Epithelial cell of alveolus of lung (primary cell): ENCODE data around the gene DNHD1. TPM values are rescaled to one million over a fixed set of nuclear protein-coding genes. Genes with fewer than 3 reads are reported as not detected.

Source experiments
- total RNA-seq: library from RNA; depleted of rRNA; stranded (reverse); fragments of >200 nt; gene quantifications from 2 replicates; pipeline ENCODE4 v1.2.1, GENCODE V29; 2015

The DNHD1 gene, protein sequence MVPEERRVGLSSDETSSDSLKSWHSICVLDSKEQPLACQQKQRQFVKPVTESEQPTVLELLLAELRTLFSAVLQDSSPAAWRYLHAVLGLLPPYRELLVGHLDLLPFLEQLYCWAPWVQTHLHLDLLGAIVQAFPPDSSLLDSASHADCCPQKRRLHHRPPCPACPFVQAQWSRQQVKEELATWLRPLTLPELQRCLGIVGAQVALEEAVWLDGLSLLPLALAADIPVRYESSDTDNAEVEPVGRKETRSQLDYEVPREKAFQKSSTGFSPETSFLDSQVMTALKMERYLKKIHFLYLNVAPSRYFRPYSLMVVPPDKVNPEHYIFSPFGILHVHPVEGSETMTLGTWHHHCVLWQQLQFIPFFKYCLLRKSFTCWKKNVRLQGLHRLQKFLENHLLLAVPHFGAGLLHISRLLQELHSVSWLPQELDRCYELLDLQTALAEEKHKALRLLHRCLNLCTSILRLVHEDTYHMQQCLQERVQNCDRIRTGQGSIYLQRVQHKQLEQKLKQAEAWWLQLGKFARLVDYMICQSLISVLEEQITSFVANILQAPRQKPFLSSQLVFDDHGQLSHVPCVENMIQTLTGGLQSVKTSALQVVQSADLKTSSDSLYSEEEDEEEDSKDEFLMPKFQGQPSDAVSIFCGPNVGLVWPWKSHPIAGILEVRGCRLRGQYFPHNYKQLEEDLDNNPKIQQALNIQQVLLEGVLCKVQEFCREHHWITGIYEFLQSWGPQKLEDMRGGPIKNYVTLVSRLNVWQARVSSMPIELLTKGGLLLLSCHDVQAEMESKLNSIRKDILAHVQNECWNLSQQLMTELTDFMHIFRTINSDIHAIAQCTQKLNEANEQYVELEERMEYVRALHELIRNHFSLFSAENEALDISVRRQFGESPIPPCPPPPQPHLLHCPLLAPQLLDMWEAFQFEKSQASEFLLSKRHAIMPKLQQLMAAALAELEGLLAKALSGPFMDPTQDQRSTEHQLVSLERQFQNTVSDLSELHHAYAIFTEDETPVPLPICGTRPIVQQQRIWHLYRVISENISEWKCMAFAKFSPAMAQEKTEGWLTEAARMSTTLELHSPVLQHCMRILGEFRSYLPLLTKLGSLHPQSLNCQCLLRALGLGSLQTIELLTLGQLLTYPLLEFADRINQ (N-terminal part only)
- total RNA-seq: 1.3 and 6.2 TPM in 2 replicates

DNA sequence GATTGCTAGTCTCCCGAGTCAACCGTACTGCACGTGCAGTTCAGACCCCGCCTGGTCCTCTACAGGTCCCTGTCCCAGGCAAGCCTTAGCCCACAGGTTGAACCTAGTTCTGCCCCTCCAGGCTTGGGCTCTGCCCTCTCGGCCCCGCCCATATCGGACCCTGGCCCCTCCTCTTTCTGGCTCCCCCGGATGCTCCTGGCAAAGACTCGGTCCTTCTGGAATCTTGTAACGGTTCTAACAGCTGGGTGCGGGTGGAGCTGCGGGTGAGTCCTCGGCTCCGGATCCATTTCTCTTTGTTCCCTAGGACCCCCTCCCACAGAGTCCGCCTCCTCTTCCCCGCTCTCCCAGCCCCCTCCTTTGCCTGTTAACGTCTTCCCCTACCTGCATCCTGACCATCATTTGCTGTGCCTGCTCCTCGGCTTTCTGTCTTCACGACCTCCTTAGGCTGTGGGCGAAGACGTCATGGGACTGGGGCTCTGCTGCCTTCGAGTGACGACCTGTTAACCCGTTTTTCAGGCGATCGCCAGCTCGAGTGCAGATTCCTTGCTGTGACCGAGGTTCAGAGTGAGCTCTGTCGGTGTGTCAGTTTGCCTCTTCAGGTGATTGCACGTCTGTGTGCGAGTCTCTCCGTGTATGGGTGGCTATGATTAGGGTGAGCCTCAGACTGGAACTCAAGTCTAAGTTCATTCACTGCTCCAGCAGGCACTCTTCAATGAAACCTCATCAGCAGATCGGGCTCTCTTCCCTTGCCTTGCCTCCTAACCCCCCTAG lies at the start of gene DNHD1:
Gene DNHD1 (plus strand): TSS at position 212 of the 771 bp plus-strand sequence. CDS start 936 bp downstream, outside the sequence.

DNA sequence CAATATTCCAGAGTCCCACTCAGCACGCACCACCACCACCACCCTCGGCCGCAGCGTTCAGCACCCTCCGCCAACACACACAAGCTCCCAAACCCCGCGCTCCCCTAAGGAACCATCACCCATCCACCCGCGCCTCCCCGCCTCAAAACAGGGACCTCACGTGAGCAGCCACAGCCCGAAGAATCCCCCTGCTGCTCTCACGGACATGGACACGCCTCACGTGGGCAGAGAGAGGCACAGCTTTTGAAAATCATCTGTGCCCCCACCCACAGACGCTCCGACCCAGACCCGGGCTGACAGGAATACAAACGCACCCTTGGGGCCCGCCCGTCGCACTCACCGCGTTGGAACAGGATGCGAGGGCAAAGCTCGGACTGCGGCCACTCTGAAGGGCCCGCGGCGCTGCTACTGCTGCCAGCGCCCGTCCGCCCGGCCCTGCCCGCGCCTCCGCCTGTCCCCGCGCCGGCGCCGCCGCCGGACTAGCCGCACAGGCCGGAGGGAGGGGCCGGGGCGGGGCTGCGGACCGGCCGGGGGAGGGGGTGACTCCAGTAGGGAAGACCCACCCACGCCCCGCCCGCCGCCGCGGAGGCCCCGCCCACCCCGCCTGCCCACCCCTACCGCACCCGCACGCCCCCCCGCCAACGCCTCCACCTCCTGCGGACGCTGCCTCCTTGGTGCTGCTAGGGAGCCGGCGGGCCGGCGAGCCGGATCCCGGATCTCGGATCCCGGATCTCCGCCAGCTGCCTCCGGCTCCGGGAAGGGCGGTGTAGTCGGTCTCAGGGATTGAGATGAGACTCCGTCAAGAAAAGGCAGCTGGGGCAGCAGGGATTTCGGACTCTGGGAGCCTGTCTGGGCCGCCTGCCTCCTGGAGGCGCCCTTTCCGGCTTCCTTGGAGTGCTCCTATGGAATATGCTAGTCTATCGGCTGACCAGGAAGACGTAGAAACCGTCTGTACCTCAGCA lies 23.3 kb upstream of the DNHD1 start, which contains the start of gene TRIM3:
Gene TRIM3 (minus strand): TSS at position 491 of the 962 bp plus-strand sequence. CDS start 8,246 bp downstream, outside the sequence.

DNA sequence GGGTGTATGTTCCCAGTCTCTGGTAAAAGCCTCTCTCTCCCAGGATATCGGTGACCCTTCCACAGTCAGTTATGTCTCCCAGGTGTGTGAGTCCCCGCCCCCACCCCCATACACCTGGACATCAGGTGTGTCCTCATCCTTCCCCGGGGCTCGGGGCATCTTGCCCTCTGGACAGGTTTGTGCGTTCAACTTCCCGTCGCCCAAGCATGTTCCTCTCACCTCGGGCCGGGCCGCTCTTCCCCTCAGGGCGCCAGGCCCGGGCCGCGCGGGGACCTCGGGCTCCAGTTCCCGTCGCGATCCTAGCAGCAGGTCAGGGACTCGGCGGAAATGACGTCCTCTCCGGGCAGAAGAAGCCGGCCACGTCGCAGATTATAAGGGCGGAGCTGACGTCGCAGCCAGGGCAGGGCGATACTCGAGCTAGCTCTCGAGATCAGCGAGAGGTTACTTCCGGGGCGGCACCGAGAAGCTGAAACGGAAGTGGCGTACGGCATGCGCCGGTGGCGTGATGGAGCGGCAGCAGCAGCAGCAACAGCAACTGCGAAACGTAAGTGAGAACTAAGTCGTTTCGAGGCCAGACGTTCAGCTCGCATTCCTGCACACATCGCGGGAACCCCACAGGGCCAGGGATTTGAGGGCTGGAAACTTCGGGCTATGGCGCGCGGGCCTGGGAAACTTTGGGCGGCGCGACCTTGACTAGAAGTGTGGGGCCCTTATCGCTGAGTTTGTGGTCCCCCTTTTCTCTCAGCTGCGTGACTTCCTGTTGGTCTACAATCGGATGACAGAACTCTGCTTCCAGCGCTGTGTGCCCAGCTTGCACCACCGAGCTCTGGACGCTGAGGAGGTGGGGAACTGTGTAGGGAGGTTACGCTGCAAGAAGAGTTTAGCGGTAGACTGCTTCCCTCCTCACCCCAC lies 15.8 kb upstream of the DNHD1 start, which contains the start of the genes ARFIP2 and TIMM10B:
Gene ARFIP2 (minus strand): TSS at position 320 of the 912 bp plus-strand sequence. CDS start 910 bp downstream, outside the sequence.
Gene TIMM10B (plus strand): TSS at position 490 of the 912 bp plus-strand sequence. CDS start 16 bp downstream, at position 506.

GRCh38 chr11:6603287-6604080 lies 106.4 kb downstream of the DNHD1 start, which contains the start of the genes ILK and RRP8:
TSS of gene ILK (plus strand) at chr11:6603774. CDS start at chr11:6604272, 498 bp downstream.
TSS of gene RRP8 (minus strand) at chr11:6603616. CDS start at chr11:6603502, 114 bp downstream.

GRCh38 chr11:6612213-6613041 lies 115.3 kb downstream of the DNHD1 start, which contains the start of gene TAF10:
TSS of gene TAF10 (minus strand) at chr11:6612216. CDS start at chr11:6612189, 27 bp downstream.

DNA sequence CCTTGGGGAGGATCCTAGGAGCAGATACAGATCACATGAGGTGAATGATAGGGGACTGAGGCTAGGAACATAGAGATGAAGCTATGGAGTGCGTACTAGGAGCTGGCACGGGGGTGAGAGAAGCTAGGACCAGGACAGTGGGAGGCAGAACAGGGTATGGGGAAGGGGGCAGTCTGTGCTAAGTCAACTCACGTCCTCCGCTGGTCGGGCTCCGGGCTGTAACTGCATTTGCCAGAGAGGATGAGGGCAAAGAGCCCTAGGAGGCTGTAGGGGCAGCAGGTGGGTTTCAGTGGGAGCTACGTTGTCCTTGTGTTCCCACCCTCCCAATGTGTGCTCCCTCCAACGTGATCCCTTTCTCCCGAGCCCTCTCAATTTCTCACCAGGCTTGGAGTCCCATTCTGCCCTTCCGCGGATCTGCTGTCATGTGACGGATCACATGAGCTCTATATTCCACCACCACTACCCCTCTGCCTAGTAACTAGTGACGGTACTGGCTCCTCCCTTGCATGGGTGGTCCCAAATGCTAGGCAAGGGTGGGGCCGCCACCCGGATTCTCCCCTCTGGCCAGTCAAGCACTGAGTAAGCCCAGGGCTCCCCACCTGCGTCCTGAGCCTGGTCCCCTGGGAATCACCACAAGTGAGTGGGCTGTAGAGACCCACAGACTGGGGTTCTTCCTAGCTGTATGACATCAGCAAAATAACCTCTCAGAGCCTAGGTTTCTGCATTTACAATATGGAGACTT lies 122.1 kb downstream of the DNHD1 start, which contains the start of gene TPP1:
Gene TPP1 (minus strand): TSS at position 419 of the 742 bp plus-strand sequence. CDS start 22 bp downstream, at position 397.

Other genes starting within 250 kb of the DNHD1 start
- gene CCKBR, start 237.4 kb upstream of the DNHD1 start, total RNA-seq: not detected in 2 replicates
- gene CAVIN3, start 176.8 kb upstream of the DNHD1 start, total RNA-seq: 114 and 694 TPM in 2 replicates
- 59.0 and 71.1 TPM in 2 replicates for gene SMPD1, start 106.8 kb upstream of the DNHD1 start, total RNA-seq
- gene APBB1, start 78.2 kb upstream of the DNHD1 start, total RNA-seq: 41.0 and 41.1 TPM in 2 replicates
- gene HPX, start 56.3 kb upstream of the DNHD1 start, total RNA-seq: 1.4 TPM in 1 of 2 replicates, not detected in the other
- gene TRIM3, start 23.3 kb upstream of the DNHD1 start, total RNA-seq: 12.8 and 14.2 TPM in 2 replicates
- gene ARFIP2, start 15.9 kb upstream of the DNHD1 start, total RNA-seq: 53.4 and 79.7 TPM in 2 replicates
- 26.2 and 47.2 TPM in 2 replicates for gene TIMM10B, start 15.8 kb upstream of the DNHD1 start, total RNA-seq
- gene RRP8, start 106.3 kb downstream of the DNHD1 start, total RNA-seq: 8.0 and 11.9 TPM in 2 replicates
- 110 and 219 TPM in 2 replicates for gene ILK, start 106.5 kb downstream of the DNHD1 start, total RNA-seq
- gene TAF10, start 114.9 kb downstream of the DNHD1 start, total RNA-seq: 51.3 and 97.2 TPM in 2 replicates
- 33.9 and 86.9 TPM in 2 replicates for gene TPP1, start 122.1 kb downstream of the DNHD1 start, total RNA-seq
- 18.1 and 20.1 TPM in 2 replicates for gene DCHS1, start 158.5 kb downstream of the DNHD1 start, total RNA-seq
- 31.9 and 53.4 TPM in 2 replicates for gene MRPL17, start 186.1 kb downstream of the DNHD1 start, total RNA-seq